ENCODE results near the gene RABGAP1L. TPM values are rescaled to one million over a fixed set of nuclear protein-coding genes. Genes with fewer than 3 reads are reported as not detected.

RABGAP1L gene
- polyA plus RNA-seq, 3 donors, result 35.2 to 75.3 (median 63.3) TPM

GRCh38 chr1:174405219-174405618 lies 245.9 kb downstream of the RABGAP1L start:
- Histone ChIP-seq H3K4me3 (replicated peaks in 1 of 3; ENCODE audit: low read depth in 2 of 3, low read length in 3 of 3) (no peak overlapping the region), H3K27ac (ENCODE audit: low read depth in 1 of 2, low read length in 2 of 2) (no peak overlapping the region), H2AFZ (ENCODE audit: insufficient read depth, low read depth, low read length, poor library complexity, severe bottlenecking) (no peak overlapping the region), H3K4me2 (replicated peaks; ENCODE audit: extremely low read depth, low read length, poor library complexity, severe bottlenecking) (no peak overlapping the region), H3K36me3 (replicated peaks in 1 of 2; ENCODE audit: control insufficient read depth in 1 of 2, insufficient read depth in 2 of 2, low read length in 2 of 2) (no peaks in the 10 kb centered on the region), H3K4me1 (ENCODE audit: control insufficient read depth in 1 of 2, insufficient read depth in 2 of 2, low read length in 2 of 2) (no peaks in the 10 kb centered on the region), H3K9ac (ENCODE audit: insufficient read depth, low read length, poor library complexity, severe bottlenecking) (no peak overlapping the region), H4K20me1 (ENCODE audit: insufficient read depth, low read length) (no peaks in the 10 kb centered on the region), H3K27me3 (ENCODE audit: control insufficient read depth in 2 of 2, insufficient read depth in 2 of 2, low read length in 2 of 2) (no peaks in the 10 kb centered on the region), H3K79me2 (ENCODE audit: insufficient read depth, low read length) (no peaks in the 10 kb centered on the region), H3K9me3 (replicated peaks in 1 of 2; ENCODE audit: control insufficient read depth in 1 of 2, insufficient read depth in 1 of 2, low read length in 2 of 2) (no peaks in the 10 kb centered on the region)
- no CpG with 5 or more reads among the region's 1 CpG for WGBS (ENCODE audit: insufficient coverage)
- H3K4me1 Mint-ChIP-seq, result no peaks in the 10 kb centered on the region
- peaks cover 0 to 9% (median 6%) of the 10 kb centered on the region in 7 donors for H3K9me3 Mint-ChIP-seq
- H3K27me3 Mint-ChIP-seq (ENCODE audit: low read depth in 3 of 3), result peaks cover 0 to 2% (median 0%) of the 10 kb centered on the region in 3 donors
- H3K4me3 Mint-ChIP-seq, result no peak overlapping the region
- no peak for TF ChIP-seq CTCF (IDR thresholded peaks at IDR 0.05)
- intact Hi-C loops (cut with micrococcal nuclease), result no loop called here
- no peak for DNase-seq
- H3K27ac Mint-ChIP-seq, result no peak overlapping the region
- H3K36me3 Mint-ChIP-seq, result no peaks in the 10 kb centered on the region

GRCh38 chr1:174406421-174406820 lies 247.1 kb downstream of the RABGAP1L start:
- Mint-ChIP-seq H3K4me1 (no peaks in the 10 kb centered on the region), H3K4me3 (no peak overlapping the region), H3K9me3 (peaks cover 0 to 13% (median 6%) of the 10 kb centered on the region in 7 donors), H3K27ac (no peak overlapping the region), H3K27me3 (ENCODE audit: low read depth in 3 of 3) (peaks cover 0 to 2% (median 0%) of the 10 kb centered on the region in 3 donors), H3K36me3 (no peaks in the 10 kb centered on the region)
- 100% methylated on average over 2 of the region's 4 CpGs for WGBS (ENCODE audit: insufficient coverage)
- Histone ChIP-seq H3K27me3 (ENCODE audit: control insufficient read depth in 2 of 2, insufficient read depth in 2 of 2, low read length in 2 of 2) (no peaks in the 10 kb centered on the region), H3K4me1 (ENCODE audit: control insufficient read depth in 1 of 2, insufficient read depth in 2 of 2, low read length in 2 of 2) (no peaks in the 10 kb centered on the region), H3K9me3 (replicated peaks in 1 of 2; ENCODE audit: control insufficient read depth in 1 of 2, insufficient read depth in 1 of 2, low read length in 2 of 2) (no peaks in the 10 kb centered on the region), H3K27ac (ENCODE audit: low read depth in 1 of 2, low read length in 2 of 2) (no peak overlapping the region), H3K79me2 (ENCODE audit: insufficient read depth, low read length) (no peaks in the 10 kb centered on the region), H4K20me1 (ENCODE audit: insufficient read depth, low read length) (no peaks in the 10 kb centered on the region), H3K4me2 (replicated peaks; ENCODE audit: extremely low read depth, low read length, poor library complexity, severe bottlenecking) (no peak overlapping the region), H3K36me3 (replicated peaks in 1 of 2; ENCODE audit: control insufficient read depth in 1 of 2, insufficient read depth in 2 of 2, low read length in 2 of 2) (no peaks in the 10 kb centered on the region), H2AFZ (ENCODE audit: insufficient read depth, low read depth, low read length, poor library complexity, severe bottlenecking) (no peak overlapping the region), H3K9ac (ENCODE audit: insufficient read depth, low read length, poor library complexity, severe bottlenecking) (no peak overlapping the region), H3K4me3 (replicated peaks in 1 of 3; ENCODE audit: low read depth in 2 of 3, low read length in 3 of 3) (no peak overlapping the region)
- DNase-seq, result no peak
- intact Hi-C loops (cut with micrococcal nuclease), result no loop called here
- no peak for TF ChIP-seq CTCF (IDR thresholded peaks at IDR 0.05)

All from CD14-positive monocyte (primary cell).